ENCODE measurements around the gene KLF16.

DNA sequence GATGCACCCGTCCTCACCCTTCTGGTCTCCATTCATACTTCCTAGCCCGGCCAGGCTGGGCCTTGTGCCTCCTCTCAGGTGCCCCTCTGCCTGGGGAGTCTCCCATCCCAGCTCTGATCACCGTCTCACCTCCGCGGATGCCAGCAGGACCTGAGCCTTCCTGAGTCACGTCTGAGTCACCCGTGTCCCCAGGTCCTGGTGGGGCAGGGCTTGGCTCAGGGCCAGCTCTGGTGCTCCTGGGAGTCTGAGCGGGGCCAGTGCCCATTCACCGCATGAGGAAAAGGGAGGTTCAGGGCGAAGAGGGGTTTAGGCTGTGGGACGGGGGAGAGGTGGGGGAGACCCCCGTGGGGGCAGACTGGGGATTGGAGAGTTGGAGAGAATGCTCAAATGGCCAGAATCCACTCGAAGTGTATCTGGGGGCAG is 51.9 kb downstream of the KLF16 start:
- TF ChIP-seq POLR2A (IDR thresholded peaks at IDR 0.05), result no peak
- TF ChIP-seq, protein P1, sequence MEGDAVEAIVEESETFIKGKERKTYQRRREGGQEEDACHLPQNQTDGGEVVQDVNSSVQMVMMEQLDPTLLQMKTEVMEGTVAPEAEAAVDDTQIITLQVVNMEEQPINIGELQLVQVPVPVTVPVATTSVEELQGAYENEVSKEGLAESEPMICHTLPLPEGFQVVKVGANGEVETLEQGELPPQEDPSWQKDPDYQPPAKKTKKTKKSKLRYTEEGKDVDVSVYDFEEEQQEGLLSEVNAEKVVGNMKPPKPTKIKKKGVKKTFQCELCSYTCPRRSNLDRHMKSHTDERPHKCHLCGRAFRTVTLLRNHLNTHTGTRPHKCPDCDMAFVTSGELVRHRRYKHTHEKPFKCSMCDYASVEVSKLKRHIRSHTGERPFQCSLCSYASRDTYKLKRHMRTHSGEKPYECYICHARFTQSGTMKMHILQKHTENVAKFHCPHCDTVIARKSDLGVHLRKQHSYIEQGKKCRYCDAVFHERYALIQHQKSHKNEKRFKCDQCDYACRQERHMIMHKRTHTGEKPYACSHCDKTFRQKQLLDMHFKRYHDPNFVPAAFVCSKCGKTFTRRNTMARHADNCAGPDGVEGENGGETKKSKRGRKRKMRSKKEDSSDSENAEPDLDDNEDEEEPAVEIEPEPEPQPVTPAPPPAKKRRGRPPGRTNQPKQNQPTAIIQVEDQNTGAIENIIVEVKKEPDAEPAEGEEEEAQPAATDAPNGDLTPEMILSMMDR (IDR thresholded peaks at IDR 0.05), result no peak
